ENCODE results near the gene RAD51B.
"Not testable (repeated sequence)": the region's sequence is repeated elsewhere in the genome, so short reads cannot be mapped to it uniquely, and the experiment has no call there.

Gene RAD51B

GRCh38 chr14:68246074-68246785 lies 426.7 kb downstream of the RAD51B start:
- DNase-seq (ENCODE audit: low read depth in 1 of 2, low spot score in 1 of 2) = no peak

DNA sequence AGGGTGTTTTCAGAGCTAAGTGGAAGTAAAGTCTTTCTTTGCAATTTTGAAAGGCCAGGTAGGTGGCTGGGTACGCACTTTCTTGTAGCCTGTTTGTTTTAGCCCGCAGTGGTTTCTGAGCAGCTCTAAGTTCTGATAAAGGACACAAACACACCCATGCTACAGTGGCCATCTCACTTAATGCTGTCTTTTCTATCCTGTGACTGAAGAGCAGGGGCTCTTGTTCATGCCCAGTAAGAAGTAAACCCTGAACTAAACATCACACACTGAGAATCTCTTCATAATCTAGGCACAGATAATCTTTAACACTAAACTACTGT lies 427.2 kb downstream of the RAD51B start:
- no peak for DNase-seq (ENCODE audit: low read depth in 1 of 2, low spot score in 1 of 2)

- DNase-seq (ENCODE audit: low read depth in 1 of 2, low spot score in 1 of 2) = no peak
Observed at GRCh38 chr14:68247274-68247673, 427.7 kb downstream of the RAD51B start.

GRCh38 chr14:68247676-68248268 lies 428.2 kb downstream of the RAD51B start:
- no peak for DNase-seq (ENCODE audit: low read depth in 1 of 2, low spot score in 1 of 2)

- no peak for DNase-seq (ENCODE audit: low read depth in 1 of 2, low spot score in 1 of 2)
Observed at GRCh38 chr14:68248481-68249255, 429.1 kb downstream of the RAD51B start.

GRCh38 chr14:68249661-68250451 lies 430.3 kb downstream of the RAD51B start:
- no peak for DNase-seq (ENCODE audit: low read depth in 1 of 2, low spot score in 1 of 2)

DNA sequence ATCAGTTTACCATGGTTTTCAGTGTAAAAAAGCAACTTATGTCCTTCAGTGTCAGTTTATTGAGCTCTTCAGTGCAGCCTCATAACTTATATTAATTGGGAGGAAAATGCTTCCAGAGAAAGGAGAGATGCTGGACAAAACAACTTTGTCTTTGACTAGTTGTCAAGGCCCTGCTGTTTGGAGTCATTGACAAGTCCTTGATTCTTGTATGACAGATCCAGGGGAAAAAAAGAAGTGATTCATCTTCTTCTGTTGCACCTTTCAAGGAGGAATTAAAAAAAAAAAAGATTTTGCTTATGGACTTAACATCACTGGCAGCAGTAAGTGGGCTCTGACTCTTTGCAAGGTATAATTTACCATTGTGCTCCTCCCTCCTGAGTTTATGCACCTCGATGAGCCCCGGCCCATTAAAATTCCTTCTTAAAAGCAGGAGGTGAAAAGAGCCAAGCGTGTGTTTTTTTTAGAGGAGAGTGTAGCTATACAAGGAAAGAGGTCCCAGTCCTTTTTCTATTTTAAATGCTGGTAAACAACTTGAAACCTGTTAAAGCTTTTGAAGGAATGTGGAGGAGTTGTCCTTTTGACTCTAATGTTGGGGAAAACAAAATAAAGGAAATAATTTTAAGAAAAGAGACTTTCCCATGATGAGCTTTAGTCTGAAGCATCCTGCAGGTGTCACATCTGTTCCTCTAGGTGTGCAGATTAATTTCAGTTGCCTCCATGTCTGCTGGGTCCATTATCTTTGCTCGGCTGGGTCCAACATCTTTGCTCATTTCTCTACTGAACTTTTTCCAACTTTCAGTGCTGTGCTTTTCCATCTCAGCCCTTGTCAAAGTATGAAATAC lies 431.6 kb downstream of the RAD51B start:
- DNase-seq (ENCODE audit: low read depth in 1 of 2, low spot score in 1 of 2) = no peak

- DNase-seq (ENCODE audit: low read depth in 1 of 2, low spot score in 1 of 2) = no peak
Observed at GRCh38 chr14:68251769-68252100, 432.2 kb downstream of the RAD51B start.

DNA sequence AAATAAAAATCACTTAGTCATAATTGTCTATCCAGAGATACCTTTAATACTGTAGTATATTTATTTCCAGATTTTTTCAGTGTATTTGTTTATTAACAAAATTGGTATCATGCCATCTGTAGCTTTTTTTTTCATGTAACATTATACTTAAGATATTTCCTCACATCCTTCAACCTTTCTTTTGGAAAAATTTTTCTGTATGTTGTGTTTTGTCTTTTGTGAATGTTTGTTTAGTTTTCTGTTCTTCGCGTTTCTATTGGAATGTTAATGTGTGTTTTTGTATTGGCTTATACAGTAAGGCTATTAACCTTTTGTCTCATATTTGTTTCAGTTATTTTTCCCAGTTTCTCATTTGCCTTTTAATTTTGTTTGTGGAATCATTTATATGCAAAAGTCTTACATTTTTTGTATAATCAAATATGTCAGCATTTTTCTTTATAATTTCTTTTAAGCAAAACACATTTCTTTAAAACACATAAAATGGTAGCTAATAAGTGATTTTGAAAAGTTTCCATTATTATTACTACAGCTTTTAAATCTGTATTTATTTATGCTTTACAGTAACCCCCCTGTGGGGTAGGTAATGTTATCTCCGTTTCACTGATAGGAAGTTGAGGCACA lies 433.7 kb downstream of the RAD51B start:
- no peak for DNase-seq (ENCODE audit: low read depth in 1 of 2, low spot score in 1 of 2)

- no peak for DNase-seq (ENCODE audit: low read depth in 1 of 2, low spot score in 1 of 2)
Observed at GRCh38 chr14:68253878-68254528, 434.4 kb downstream of the RAD51B start.

- no peak for DNase-seq (ENCODE audit: low read depth in 1 of 2, low spot score in 1 of 2)
Observed at GRCh38 chr14:68254669-68255527, 435.3 kb downstream of the RAD51B start.

DNA sequence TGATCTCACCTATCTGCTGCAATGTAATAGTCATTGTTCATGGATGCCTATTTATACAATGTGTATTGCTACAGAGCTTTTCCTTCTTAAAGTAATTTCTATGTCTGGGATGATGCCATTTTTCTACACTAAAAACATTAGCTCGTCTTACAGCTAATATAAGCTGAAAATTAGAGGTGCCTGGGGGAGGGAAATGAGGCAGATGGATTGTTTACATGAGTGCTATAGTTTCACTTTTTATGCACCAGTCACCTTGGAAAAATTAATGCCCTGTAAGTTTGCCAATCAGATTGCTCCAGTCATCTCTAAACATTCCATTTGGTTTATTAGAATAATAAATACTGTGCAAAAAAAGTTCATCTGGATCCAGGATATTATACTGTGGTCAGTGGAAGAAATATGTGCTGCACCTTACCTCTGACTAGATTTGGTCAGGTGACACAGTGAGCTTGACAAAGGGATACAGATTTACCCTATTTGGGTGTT lies 436.2 kb downstream of the RAD51B start:
- DNase-seq (ENCODE audit: low read depth in 1 of 2, low spot score in 1 of 2) = no peak

- no peak for DNase-seq (ENCODE audit: low read depth in 1 of 2, low spot score in 1 of 2)
Observed at GRCh38 chr14:68257969-68258368, 438.4 kb downstream of the RAD51B start.

DNA sequence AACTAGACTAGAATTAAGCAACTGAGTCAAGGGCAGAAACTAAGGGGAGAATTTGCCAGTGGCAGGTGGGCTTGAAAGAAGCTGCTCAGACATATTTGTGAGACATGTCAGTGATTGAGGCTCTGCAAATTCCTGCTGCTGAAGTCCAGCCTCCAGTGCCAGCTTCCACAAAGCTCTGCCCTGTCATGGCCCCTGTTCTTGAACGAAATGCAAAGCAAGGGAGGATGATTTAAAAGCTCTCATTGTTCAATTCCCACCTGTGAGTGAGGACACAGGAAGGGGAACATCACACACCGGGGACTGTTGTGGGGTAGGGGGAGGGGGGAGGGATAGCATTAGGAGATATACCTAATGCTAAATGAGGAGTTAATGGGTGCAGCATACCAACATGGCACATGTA lies 439.4 kb downstream of the RAD51B start:
- not testable (repeated sequence) for DNase-seq (ENCODE audit: low read depth in 1 of 2, low spot score in 1 of 2)

- no peak for DNase-seq (ENCODE audit: low read depth in 1 of 2, low spot score in 1 of 2)
Observed at GRCh38 chr14:68260121-68260520, 440.5 kb downstream of the RAD51B start.

DNA sequence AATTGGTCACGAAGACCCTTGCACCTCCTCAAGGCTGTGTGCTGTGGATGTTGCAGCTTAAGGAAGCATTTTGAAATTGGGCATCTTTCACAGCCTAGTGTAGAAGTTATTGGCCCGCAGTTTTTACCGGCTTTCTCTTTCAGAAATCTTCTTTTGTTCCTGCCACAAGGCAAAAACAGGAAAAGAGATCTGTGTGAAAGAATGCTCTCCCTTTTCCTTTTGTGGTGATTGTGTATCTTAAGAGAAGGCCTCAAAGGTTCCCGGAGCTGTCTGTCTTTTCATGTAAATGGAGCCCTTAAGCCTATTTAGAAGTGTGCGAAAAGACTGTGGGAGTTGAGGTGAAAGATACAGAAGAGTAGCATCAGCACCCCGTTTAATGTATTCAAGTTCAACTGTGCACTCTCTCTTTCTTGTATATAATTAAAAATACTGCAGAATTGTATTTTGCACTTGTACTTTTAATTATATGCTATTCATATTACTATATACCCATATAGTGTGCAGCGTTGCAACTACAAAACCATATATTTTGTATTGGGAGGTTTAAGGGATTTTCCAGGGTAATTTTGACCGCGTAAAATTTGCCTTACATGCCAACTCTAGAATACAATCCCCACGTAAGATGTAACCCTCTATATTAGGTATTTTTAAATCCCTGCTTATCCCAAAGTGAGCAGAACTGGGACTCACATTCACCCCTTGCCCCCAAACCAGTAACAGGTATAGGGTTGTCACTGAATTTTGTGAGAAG lies 441.7 kb downstream of the RAD51B start:
- DNase-seq (ENCODE audit: low read depth in 1 of 2, low spot score in 1 of 2) = no peak

DNA sequence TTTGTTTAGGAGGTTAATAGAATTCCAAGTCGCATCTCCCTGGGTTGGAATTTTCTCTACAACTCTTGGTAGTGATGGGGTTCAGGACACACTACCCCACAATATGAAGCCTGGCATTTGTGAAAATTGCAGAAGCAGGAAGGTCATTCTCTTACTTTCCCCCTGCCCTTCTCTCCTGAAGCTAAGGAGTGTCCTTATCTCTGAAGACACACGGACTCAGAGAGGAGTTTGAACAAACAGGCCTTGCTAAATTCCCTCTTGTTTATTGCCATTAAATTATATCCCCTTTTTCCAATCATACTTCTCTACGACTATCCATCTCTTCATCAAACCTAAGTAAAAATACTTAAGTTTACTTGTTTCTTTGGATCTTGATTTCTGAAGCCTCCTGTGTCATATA lies 443.0 kb downstream of the RAD51B start:
- DNase-seq (ENCODE audit: low read depth in 1 of 2, low spot score in 1 of 2) = no peak
